Measurements from ENCODE around the gene IGFL3. TPM values are rescaled to one million over a fixed set of nuclear protein-coding genes. Genes with fewer than 3 reads are reported as not detected.

Gene IGFL3
- total RNA-seq, 1 donor from 2014 or later = not detected

- intact Hi-C loops (cut with micrococcal nuclease) = no loop called here
- Histone ChIP-seq H3K4me1 (no peaks in the 10 kb centered on the region), H3K27me3 (ENCODE audit: low read depth) (peaks cover 32% of the 10 kb centered on the region), H3K4me3 (no peak overlapping the region), H3K27ac (replicated peaks) (no peak overlapping the region), H3K36me3 (no peaks in the 10 kb centered on the region), H3K9me3 (replicated peaks) (no peaks in the 10 kb centered on the region)
- DNase-seq = no peak
- TF ChIP-seq CTCF (IDR thresholded peaks at IDR 0.05; ENCODE audit: borderline replicate concordance) = no peak
Measured at GRCh38 chr19:46125447-46125846, 959 bp upstream of the IGFL3 start.

- no peak for DNase-seq
- H3K27me3 ChIP-seq (ENCODE audit: low read depth) = peaks cover 73% of the 10 kb centered on the region
- intact Hi-C loops (cut with micrococcal nuclease) = no loop called here
- TF ChIP-seq CTCF (IDR thresholded peaks at IDR 0.05; ENCODE audit: borderline replicate concordance) = no peak
- H3K36me3 ChIP-seq = no peaks in the 10 kb centered on the region
- no peak overlapping the region for H3K27ac ChIP-seq (replicated peaks)
- no peaks in the 10 kb centered on the region for H3K4me1 ChIP-seq
- H3K4me3 ChIP-seq = no peak overlapping the region
- peaks cover 6% of the 10 kb centered on the region for H3K9me3 ChIP-seq (replicated peaks)
Measured at GRCh38 chr19:46118136-46118535, 6.4 kb downstream of the IGFL3 start.

- no peak for DNase-seq
- H3K27me3 ChIP-seq (ENCODE audit: low read depth) = peaks cover 87% of the 10 kb centered on the region
- H3K4me3 ChIP-seq = no peak overlapping the region
- no peak for TF ChIP-seq CTCF (IDR thresholded peaks at IDR 0.05; ENCODE audit: borderline replicate concordance)
- intact Hi-C loops (cut with micrococcal nuclease) = no loop called here
- no peaks in the 10 kb centered on the region for H3K36me3 ChIP-seq
- peaks cover 6% of the 10 kb centered on the region for H3K9me3 ChIP-seq (replicated peaks)
- H3K27ac ChIP-seq (replicated peaks) = no peak overlapping the region
- no peaks in the 10 kb centered on the region for H3K4me1 ChIP-seq
Measured at GRCh38 chr19:46116121-46116520, 8.4 kb downstream of the IGFL3 start.

GRCh38 chr19:46115396-46116106, 8.9 kb downstream of the IGFL3 start:
- DNase-seq = no peak
- Histone ChIP-seq H3K4me3 (no peak overlapping the region), H3K4me1 (no peaks in the 10 kb centered on the region), H3K27me3 (ENCODE audit: low read depth) (peaks cover 90% of the 10 kb centered on the region), H3K36me3 (no peaks in the 10 kb centered on the region), H3K27ac (replicated peaks) (no peak overlapping the region), H3K9me3 (replicated peaks) (peaks cover 6% of the 10 kb centered on the region)
- intact Hi-C loops (cut with micrococcal nuclease) = no loop called here
- TF ChIP-seq CTCF (IDR thresholded peaks at IDR 0.05; ENCODE audit: borderline replicate concordance) = no peak

- Histone ChIP-seq H3K27ac (replicated peaks) (no peak overlapping the region), H3K4me3 (no peak overlapping the region), H3K9me3 (replicated peaks) (no peaks in the 10 kb centered on the region), H3K4me1 (no peaks in the 10 kb centered on the region), H3K36me3 (no peaks in the 10 kb centered on the region), H3K27me3 (ENCODE audit: low read depth) (peaks cover 89% of the 10 kb centered on the region)
- TF ChIP-seq CTCF (IDR thresholded peaks at IDR 0.05; ENCODE audit: borderline replicate concordance) = no peak
- no peak for DNase-seq
- intact Hi-C loops (cut with micrococcal nuclease) = no loop called here
Measured at GRCh38 chr19:46113726-46114125, 10.8 kb downstream of the IGFL3 start.

All from left ventricle myocardium inferior (tissue), 1 donor.